SK-N-SH (cell line): ENCODE data around the gene AADACL4. TPM values are rescaled to one million over a fixed set of nuclear protein-coding genes. Genes with fewer than 3 reads are reported as not detected.

Experiments
- CTCF ChIA-PET: fragments of 300-600, 350-600 bp; formaldehyde crosslinking; extraction: SDS; loops from one replicate; lab custom pipeline; 2021; lab: Yijun Ruan, JAX
- POLR2A ChIA-PET: fragments of 350-600 bp; sonication (Branson Sonifier 250); formaldehyde crosslinking; extraction: SDS; loops from one replicate; lab custom pipeline; 2020; ENCODE audit warnings: antibody characterized with exemption, inconsistent platforms; lab: Yijun Ruan, JAX
- DNase-seq: peaks from one replicate; pipeline ENCODE4 v3.0.0; 2012
- H2AFZ ChIP-seq: fragments of 200-600 bp; sonication (generic); 2 replicates; pipeline ENCODE4 v1.8.1; 2016; ENCODE audit warnings: antibody characterized with exemption, mild to moderate bottlenecking, low read depth
- H3F3A ChIP-seq: fragments of 200-600 bp; sonication (generic); replicated peaks from 2 replicates; pipeline ENCODE3; 2016; ENCODE audit warnings: antibody characterized with exemption, mild to moderate bottlenecking; ENCODE audit not compliant: insufficient read depth
- H3K27ac ChIP-seq, 2 experiments: fragments of 200-500 bp in 1 of 2; fragments of 200-600 bp in 1 of 2; sonication (Bioruptor generic) in 1 of 2; sonication (generic), shearing (Covaris generic) in 1 of 2; 2 replicates each; pipeline versions ENCODE4 v1.5.1 to v1.6.1; 2014 to 2016; ENCODE audit warnings: low read depth in 2 of 2, inconsistent platforms in 1 of 2, low read length in 1 of 2, mild to moderate bottlenecking in 1 of 2, mixed read lengths in 1 of 2
- H3K27me3 ChIP-seq: fragments of 200-600 bp; sonication (generic), shearing (Covaris generic); 2 replicates; pipeline ENCODE4 v1.6.1; 2016; ENCODE audit warnings: mixed run types; ENCODE audit not compliant: insufficient read depth
- H3K36me3 ChIP-seq, 2 experiments: fragments of 200-500 bp in 1 of 2; fragments of 200-600 bp in 1 of 2; sonication (Bioruptor generic) in 1 of 2; sonication (generic) in 1 of 2; replicated peaks in 1 of 2; 2 replicates each; pipeline versions ENCODE3 to v1.5.1; 2014 to 2016; ENCODE audit warnings: low read length in 1 of 2, mild to moderate bottlenecking in 1 of 2; ENCODE audit not compliant: insufficient read depth in 2 of 2, control insufficient read depth in 1 of 2
- H3K4me1 ChIP-seq, 2 experiments: fragments of 200-500 bp in 1 of 2; fragments of 200-600 bp in 1 of 2; sonication (Bioruptor generic) in 1 of 2; sonication (generic), shearing (Covaris generic) in 1 of 2; 2 replicates each; pipeline versions ENCODE4 v1.5.1 to v1.6.1; 2014 to 2016; ENCODE audit warnings: low read depth in 1 of 2, low read length in 1 of 2, mixed run types in 1 of 2; ENCODE audit not compliant: insufficient read depth in 2 of 2, control insufficient read depth in 1 of 2
- H3K4me2 ChIP-seq: fragments of 200-600 bp; sonication (generic), shearing (Covaris generic); 2 replicates; pipeline ENCODE4 v1.6.1; 2017; ENCODE audit warnings: mixed run types
- H3K4me3 ChIP-seq, 2 experiments: fragments of 200-500 bp in 1 of 2; fragments of 200-600 bp in 1 of 2; sonication (Bioruptor generic) in 1 of 2; sonication (generic), shearing (Covaris generic) in 1 of 2; 2 replicates each; pipeline versions ENCODE4 v1.5.1 to v1.8.1; 2014 to 2016; ENCODE audit warnings: low read depth in 2 of 2, inconsistent platforms in 1 of 2, low read length in 1 of 2, mild to moderate bottlenecking in 1 of 2, mixed read lengths in 1 of 2, moderate library complexity in 1 of 2
- H3K79me2 ChIP-seq: fragments of 200-600 bp; sonication (generic); 2 replicates; pipeline ENCODE4 v1.8.1; 2017; ENCODE audit warnings: mild to moderate bottlenecking; ENCODE audit not compliant: insufficient read depth
- H3K9ac ChIP-seq: fragments of 200-600 bp; sonication (generic); 2 replicates; pipeline ENCODE4 v1.6.1; 2017; ENCODE audit warnings: mixed run types
- H3K9me2 ChIP-seq: fragments of 200-600 bp; sonication (generic); 2 replicates; pipeline ENCODE4 v1.6.1; 2017; ENCODE audit warnings: mixed run types
- H3K9me3 ChIP-seq: fragments of 200-600 bp; sonication (generic); 2 replicates; pipeline ENCODE4 v1.6.1; 2017; ENCODE audit warnings: mixed run types, mild to moderate bottlenecking, moderate library complexity
- H4K20me1 ChIP-seq: fragments of 200-600 bp; sonication (generic); 2 replicates; pipeline ENCODE4 v1.6.1; 2017; ENCODE audit warnings: mild to moderate bottlenecking, mixed run types; ENCODE audit not compliant: insufficient read depth
- EP300 ChIP-seq, 2 experiments: IDR thresholded peaks; 2 replicates each; pipeline versions ENCODE4 v1.4.0 to v1.6.1; 2012; ENCODE audit warnings: borderline replicate concordance in 1 of 2, low read depth in 1 of 2, low read length in 1 of 2
- GATA2 ChIP-seq: sonication (generic); formaldehyde crosslinking; IDR thresholded peaks from 2 replicates; pipeline ENCODE4 v1.5.0; 2020; ENCODE audit warnings: mild to moderate bottlenecking, missing genetic modification reagents
- MEF2A ChIP-seq: IDR thresholded peaks from 2 replicates; pipeline ENCODE4 v1.4.0; 2012; ENCODE audit warnings: low read depth, borderline replicate concordance
- MXI1 ChIP-seq: IDR thresholded peaks from 2 replicates; pipeline ENCODE4 v1.6.1; 2012; ENCODE audit warnings: mild to moderate bottlenecking, low read depth, low read length, improper control_type of control experiment
- POLR2AphosphoS5 ChIP-seq: IDR thresholded peaks from 2 replicates; pipeline ENCODE4 v1.6.1; 2012; ENCODE audit warnings: low read depth, low read length
- RAD21 ChIP-seq: IDR thresholded peaks from 2 replicates; pipeline ENCODE4 v1.6.1; 2012; ENCODE audit warnings: mild to moderate bottlenecking, low read length
- RCOR1 ChIP-seq: fragments of 150-350 bp; IDR thresholded peaks from 2 replicates; pipeline ENCODE4 v1.6.1; 2017; ENCODE audit warnings: antibody characterized with exemption, low read length
- RFX5 ChIP-seq: IDR thresholded peaks from 2 replicates; pipeline ENCODE4 v1.6.1; 2012; ENCODE audit warnings: mild to moderate bottlenecking, improper control_type of control experiment, low read length
- RXRA ChIP-seq: IDR thresholded peaks from 2 replicates; pipeline ENCODE4 v1.4.0; 2012; ENCODE audit warnings: low read depth, mild to moderate bottlenecking, borderline replicate concordance
- SMC3 ChIP-seq: IDR thresholded peaks from 2 replicates; pipeline ENCODE4 v1.6.1; 2012; ENCODE audit warnings: low read depth, low read length, improper control_type of control experiment
- WGBS: methylation state at CpG from one replicate; pipeline ENCODE4 v1.1.6; 2017; ENCODE audit warnings: low lambda C conversion rate; 5-methylcytosine and 5-hydroxymethylcytosine counted together
- polyA plus RNA-seq, 3 experiments: library from polyadenylated mRNA; depleted of rRNA; stranded (reverse); fragments of >200 nt; gene quantifications; 2 replicates each; pipeline ENCODE4 v1.2.3, GENCODE V29; 2012
- TF ChIP-seq, protein P1 (sequence below): IDR thresholded peaks from 2 replicates; pipeline ENCODE4 v1.4.0; 2012; ENCODE audit warnings: low read depth, borderline replicate concordance
- TF ChIP-seq, protein P2 (sequence below): IDR thresholded peaks from 2 replicates; pipeline ENCODE4; 2012
- TF ChIP-seq, protein P3 (sequence below): fragments of 150-350 bp; IDR thresholded peaks from 2 replicates; pipeline ENCODE4 v1.6.1; 2016; ENCODE audit warnings: mild to moderate bottlenecking, low read depth, low read length
- TF ChIP-seq, protein P4 (sequence below): IDR thresholded peaks from 2 replicates; pipeline ENCODE4 v1.4.0; 2012; ENCODE audit warnings: low read depth
- TF ChIP-seq, protein P5 (sequence below): fragments of 150-350 bp; IDR thresholded peaks from 2 replicates; pipeline ENCODE4 v1.6.1; 2017; ENCODE audit warnings: antibody characterized with exemption, low read length, low read depth, borderline replicate concordance

The AADACL4 gene
- polyA plus RNA-seq, 1 of the 3 experiments (the other 2 are of a cell fraction) = 0.59 TPM

DNA sequence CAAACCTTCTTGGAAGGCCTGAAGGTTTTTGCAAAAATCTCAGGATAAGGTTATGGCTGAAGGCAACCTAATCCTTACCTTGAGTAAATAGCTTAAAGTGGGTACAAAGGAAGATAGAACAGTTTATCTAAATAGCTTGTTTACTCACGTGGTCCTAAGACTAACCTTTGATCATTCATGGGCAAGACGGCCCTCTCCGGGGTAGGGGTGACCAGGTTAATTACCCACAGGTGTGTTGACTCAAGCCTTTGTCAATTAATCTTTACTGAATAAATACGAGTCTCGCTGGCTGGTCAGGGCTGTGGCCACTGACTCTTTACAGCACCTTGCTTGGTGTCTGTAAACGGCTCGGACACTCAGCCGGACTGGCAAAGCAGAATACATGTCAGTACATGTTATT lies 10.8 kb downstream of the AADACL4 start:
- ChIA-PET CTCF (no interaction called here), POLR2A (no interaction called here)
- DNase-seq = no peak

DNA sequence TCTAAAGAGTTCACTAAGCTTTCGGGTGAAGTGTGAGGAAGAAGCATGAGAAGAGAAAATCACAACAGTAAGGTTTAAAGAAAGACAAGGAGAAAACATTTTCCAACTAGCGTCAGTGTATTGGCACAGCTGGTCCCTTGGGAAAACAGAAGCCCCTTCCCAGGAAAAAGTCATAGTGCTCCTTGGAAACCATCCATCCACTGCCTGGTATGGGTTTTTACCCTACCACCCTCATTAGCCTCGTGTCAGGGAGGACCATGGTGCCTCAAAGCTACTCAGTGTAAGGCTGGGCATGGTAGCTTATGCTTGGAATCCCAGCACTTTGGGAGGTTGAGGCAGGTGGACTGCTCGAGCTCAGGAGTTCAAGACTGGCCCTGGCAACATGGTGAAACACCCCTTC lies 12.7 kb downstream of the AADACL4 start:
- no peak for DNase-seq
- Histone ChIP-seq H3K27ac (no peak overlapping the region), H3K4me3 (no peak overlapping the region), H3K27me3 (no peaks in the 10 kb centered on the region), H3K4me2 (no peak overlapping the region), H4K20me1 (no peaks in the 10 kb centered on the region), H2AFZ (no peak overlapping the region), H3K79me2 (no peaks in the 10 kb centered on the region), H3K9me3 (no peaks in the 10 kb centered on the region), H3K9ac (no peak overlapping the region), H3K36me3 (no peaks in the 10 kb centered on the region), H3K9me2 (no peaks in the 10 kb centered on the region), H3K4me1 (no peaks in the 10 kb centered on the region), H3F3A (no peaks in the 10 kb centered on the region)
- POLR2A ChIA-PET = no interaction called here
- WGBS = 53% methylated on average over 4 of the region's 4 CpGs
- TF ChIP-seq RCOR1 (no peak), RXRA (no peak), RAD21 (no peak), POLR2AphosphoS5 (no peak), EP300 (IDR thresholded peaks at IDR 0.05; ENCODE audit: borderline replicate concordance in 1 of 2, low read depth in 1 of 2, low read length in 1 of 2) (no peak), MEF2A (no peak), GATA2 (CRISPR knock-in tag) (no peak)
- TF ChIP-seq, protein P1, sequence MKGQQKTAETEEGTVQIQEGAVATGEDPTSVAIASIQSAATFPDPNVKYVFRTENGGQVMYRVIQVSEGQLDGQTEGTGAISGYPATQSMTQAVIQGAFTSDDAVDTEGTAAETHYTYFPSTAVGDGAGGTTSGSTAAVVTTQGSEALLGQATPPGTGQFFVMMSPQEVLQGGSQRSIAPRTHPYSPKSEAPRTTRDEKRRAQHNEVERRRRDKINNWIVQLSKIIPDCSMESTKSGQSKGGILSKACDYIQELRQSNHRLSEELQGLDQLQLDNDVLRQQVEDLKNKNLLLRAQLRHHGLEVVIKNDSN = no peak
- TF ChIP-seq, protein P2, sequence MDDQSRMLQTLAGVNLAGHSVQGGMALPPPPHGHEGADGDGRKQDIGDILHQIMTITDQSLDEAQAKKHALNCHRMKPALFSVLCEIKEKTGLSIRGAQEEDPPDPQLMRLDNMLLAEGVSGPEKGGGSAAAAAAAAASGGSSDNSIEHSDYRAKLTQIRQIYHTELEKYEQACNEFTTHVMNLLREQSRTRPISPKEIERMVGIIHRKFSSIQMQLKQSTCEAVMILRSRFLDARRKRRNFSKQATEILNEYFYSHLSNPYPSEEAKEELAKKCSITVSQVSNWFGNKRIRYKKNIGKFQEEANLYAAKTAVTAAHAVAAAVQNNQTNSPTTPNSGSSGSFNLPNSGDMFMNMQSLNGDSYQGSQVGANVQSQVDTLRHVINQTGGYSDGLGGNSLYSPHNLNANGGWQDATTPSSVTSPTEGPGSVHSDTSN = no peak
- CTCF ChIA-PET = interaction anchor here (1.1 to 1.4 kb wide), 5 partner anchors 9 to 427 kb away, joined by 3 to 7 read pairs (median 5); partner anchors contain the start of gene VPS13D

More for the DNA sequence above, 10.8 kb downstream of the AADACL4 start:
- no peaks in the 10 kb centered on the region for H3K79me2 ChIP-seq
- no peaks in the 10 kb centered on the region for H4K20me1 ChIP-seq
- H3K36me3 ChIP-seq = no peaks in the 10 kb centered on the region
- H3K9me3 ChIP-seq = no peaks in the 10 kb centered on the region
- H3K9me2 ChIP-seq = no peaks in the 10 kb centered on the region
- no peak overlapping the region for H2AFZ ChIP-seq
- no peak overlapping the region for H3K4me2 ChIP-seq
- TF ChIP-seq RXRA = no peak
- TF ChIP-seq, protein P3, sequence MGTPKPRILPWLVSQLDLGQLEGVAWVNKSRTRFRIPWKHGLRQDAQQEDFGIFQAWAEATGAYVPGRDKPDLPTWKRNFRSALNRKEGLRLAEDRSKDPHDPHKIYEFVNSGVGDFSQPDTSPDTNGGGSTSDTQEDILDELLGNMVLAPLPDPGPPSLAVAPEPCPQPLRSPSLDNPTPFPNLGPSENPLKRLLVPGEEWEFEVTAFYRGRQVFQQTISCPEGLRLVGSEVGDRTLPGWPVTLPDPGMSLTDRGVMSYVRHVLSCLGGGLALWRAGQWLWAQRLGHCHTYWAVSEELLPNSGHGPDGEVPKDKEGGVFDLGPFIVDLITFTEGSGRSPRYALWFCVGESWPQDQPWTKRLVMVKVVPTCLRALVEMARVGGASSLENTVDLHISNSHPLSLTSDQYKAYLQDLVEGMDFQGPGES = no peak
- no peak for TF ChIP-seq SMC3
- no peak for TF ChIP-seq MXI1
- TF ChIP-seq RAD21 = no peak
- TF ChIP-seq, protein P4, sequence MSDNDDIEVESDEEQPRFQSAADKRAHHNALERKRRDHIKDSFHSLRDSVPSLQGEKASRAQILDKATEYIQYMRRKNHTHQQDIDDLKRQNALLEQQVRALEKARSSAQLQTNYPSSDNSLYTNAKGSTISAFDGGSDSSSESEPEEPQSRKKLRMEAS = no peak
- TF ChIP-seq, protein P5, sequence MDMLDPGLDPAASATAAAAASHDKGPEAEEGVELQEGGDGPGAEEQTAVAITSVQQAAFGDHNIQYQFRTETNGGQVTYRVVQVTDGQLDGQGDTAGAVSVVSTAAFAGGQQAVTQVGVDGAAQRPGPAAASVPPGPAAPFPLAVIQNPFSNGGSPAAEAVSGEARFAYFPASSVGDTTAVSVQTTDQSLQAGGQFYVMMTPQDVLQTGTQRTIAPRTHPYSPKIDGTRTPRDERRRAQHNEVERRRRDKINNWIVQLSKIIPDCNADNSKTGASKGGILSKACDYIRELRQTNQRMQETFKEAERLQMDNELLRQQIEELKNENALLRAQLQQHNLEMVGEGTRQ = no peak
- TF ChIP-seq EP300 (IDR thresholded peaks at IDR 0.05; ENCODE audit: borderline replicate concordance in 1 of 2, low read depth in 1 of 2, low read length in 1 of 2) = no peak
- no peak for TF ChIP-seq RFX5
- TF ChIP-seq, protein P2 = no peak
- TF ChIP-seq GATA2 (CRISPR knock-in tag) = no peak
- no peak overlapping the region for H3K4me3 ChIP-seq
- no peak overlapping the region for H3K27ac ChIP-seq
- 71% methylated on average over 8 of the region's 8 CpGs for WGBS
- no peaks in the 10 kb centered on the region for H3F3A ChIP-seq
- no peaks in the 10 kb centered on the region for H3K27me3 ChIP-seq
- no peak overlapping the region for H3K9ac ChIP-seq
- peaks cover 0 to 4% of the 10 kb centered on the region in 2 experiments; a peak in 1 of 4 replicates for H3K4me1 ChIP-seq
